ENCODE measurements around the gene MORN4.
"Not testable (repeated sequence)": the region's sequence is repeated elsewhere in the genome, so short reads cannot be mapped to it uniquely, and the experiment has no call there.

The MORN4 gene

GRCh38 chr10:97649405-97649750 lies 16.1 kb upstream of the MORN4 start:
- H3K36me3 Mint-ChIP-seq (ENCODE audit: low read depth) = peaks cover 62% of the 10 kb centered on the region
- H3K4me1 Mint-ChIP-seq (ENCODE audit: low read depth) = peaks cover 23% of the 10 kb centered on the region
- not testable (repeated sequence) for DNase-seq, H3K27me3 Mint-ChIP-seq, H3K9me3 Mint-ChIP-seq, H3K4me3 Mint-ChIP-seq
- peak overlapping the region; percentile 88 for H3K27ac Mint-ChIP-seq

- Mint-ChIP-seq H3K27me3 (no peaks in the 10 kb centered on the region), H3K27ac (peak overlapping the region; percentile 88), H3K9me3 (no peaks in the 10 kb centered on the region), H3K4me1 (ENCODE audit: low read depth) (peaks cover 20% of the 10 kb centered on the region), H3K36me3 (ENCODE audit: low read depth) (peaks cover 63% of the 10 kb centered on the region), H3K4me3 (peak overlapping the region; percentile 21)
- no peak for DNase-seq
Observed at GRCh38 chr10:97648562-97649404, 15.5 kb upstream of the MORN4 start.

- Mint-ChIP-seq H3K36me3 (ENCODE audit: low read depth) (peaks cover 60% of the 10 kb centered on the region), H3K4me3 (no peak overlapping the region), H3K4me1 (ENCODE audit: low read depth) (peaks cover 28% of the 10 kb centered on the region), H3K27ac (no peak overlapping the region), H3K27me3 (no peaks in the 10 kb centered on the region), H3K9me3 (no peaks in the 10 kb centered on the region)
- no peak for DNase-seq
Observed at GRCh38 chr10:97647556-97647955, 14.3 kb upstream of the MORN4 start.

GRCh38 chr10:97644936-97645335 lies 11.6 kb upstream of the MORN4 start:
- no peaks in the 10 kb centered on the region for H3K27me3 Mint-ChIP-seq
- DNase-seq = no peak
- peaks cover 48% of the 10 kb centered on the region for H3K36me3 Mint-ChIP-seq (ENCODE audit: low read depth)
- no peak overlapping the region for H3K27ac Mint-ChIP-seq
- H3K4me3 Mint-ChIP-seq = no peak overlapping the region
- no peaks in the 10 kb centered on the region for H3K9me3 Mint-ChIP-seq
- peaks cover 42% of the 10 kb centered on the region for H3K4me1 Mint-ChIP-seq (ENCODE audit: low read depth)

GRCh38 chr10:97643441-97643985 lies 10.2 kb upstream of the MORN4 start:
- H3K36me3 Mint-ChIP-seq (ENCODE audit: low read depth) = peaks cover 48% of the 10 kb centered on the region
- H3K27ac Mint-ChIP-seq = no peak overlapping the region
- no peak for DNase-seq
- no peaks in the 10 kb centered on the region for H3K27me3 Mint-ChIP-seq
- H3K9me3 Mint-ChIP-seq = no peaks in the 10 kb centered on the region
- no peak overlapping the region for H3K4me3 Mint-ChIP-seq
- peaks cover 31% of the 10 kb centered on the region for H3K4me1 Mint-ChIP-seq (ENCODE audit: low read depth)

GRCh38 chr10:97642471-97643159 lies 9.3 kb upstream of the MORN4 start:
- H3K4me1 Mint-ChIP-seq (ENCODE audit: low read depth) = peaks cover 26% of the 10 kb centered on the region
- H3K4me3 Mint-ChIP-seq = peak overlapping the region; percentile 95
- not testable (repeated sequence) for H3K27me3 Mint-ChIP-seq, H3K9me3 Mint-ChIP-seq, H3K27ac Mint-ChIP-seq, DNase-seq
- peaks cover 46% of the 10 kb centered on the region for H3K36me3 Mint-ChIP-seq (ENCODE audit: low read depth)

- Mint-ChIP-seq H3K36me3 (ENCODE audit: low read depth) (peaks cover 36% of the 10 kb centered on the region), H3K27me3 (no peaks in the 10 kb centered on the region), H3K9me3 (no peaks in the 10 kb centered on the region), H3K4me3 (peak overlapping the region; percentile 95), H3K27ac (peak overlapping the region; percentile 91), H3K4me1 (ENCODE audit: low read depth) (peaks cover 22% of the 10 kb centered on the region)
- peak; percentile 42 for DNase-seq
Observed at GRCh38 chr10:97640868-97641811, 7.8 kb upstream of the MORN4 start.

- H3K27ac Mint-ChIP-seq = peak within 1 kb of the TSS; percentile 91
- peak within 1 kb of the TSS; percentile 95 for H3K4me3 Mint-ChIP-seq
- DNase-seq = peak; percentile 98
- H3K9me3 Mint-ChIP-seq = no peaks in the 10 kb centered on the region
- no peaks in the 10 kb centered on the region for H3K27me3 Mint-ChIP-seq
- H3K4me1 Mint-ChIP-seq (ENCODE audit: low read depth) = peaks cover 22% of the 10 kb centered on the region
- peaks cover 30% of the 10 kb centered on the region for H3K36me3 Mint-ChIP-seq (ENCODE audit: low read depth)
Observed at GRCh38 chr10:97640174-97640867, 7.0 kb upstream of the MORN4 start, which contains the start of gene PI4K2A. TSS of gene PI4K2A (plus strand) at chr10:97640671. CDS start at chr10:97640743, 72 bp downstream.

- H3K4me1 Mint-ChIP-seq (ENCODE audit: low read depth) = peaks cover 22% of the 10 kb centered on the region
- not testable (repeated sequence) for H3K9me3 Mint-ChIP-seq, H3K4me3 Mint-ChIP-seq, DNase-seq, H3K27ac Mint-ChIP-seq, H3K27me3 Mint-ChIP-seq
- peaks cover 18% of the 10 kb centered on the region for H3K36me3 Mint-ChIP-seq (ENCODE audit: low read depth)
Observed at GRCh38 chr10:97639090-97639489, 5.8 kb upstream of the MORN4 start.

- H3K4me3 Mint-ChIP-seq = no peak overlapping the region
- H3K27ac Mint-ChIP-seq = no peak overlapping the region
- DNase-seq = no peak
- H3K4me1 Mint-ChIP-seq (ENCODE audit: low read depth) = peaks cover 19% of the 10 kb centered on the region
- no peaks in the 10 kb centered on the region for H3K9me3 Mint-ChIP-seq
- H3K27me3 Mint-ChIP-seq = no peaks in the 10 kb centered on the region
- H3K36me3 Mint-ChIP-seq (ENCODE audit: low read depth) = peaks cover 9% of the 10 kb centered on the region
Observed at GRCh38 chr10:97635577-97635976, 2.3 kb upstream of the MORN4 start.

GRCh38 chr10:97633921-97634320 lies 621 bp upstream of the MORN4 start:
- Mint-ChIP-seq H3K27ac (peak overlapping the region; percentile 94), H3K27me3 (no peaks in the 10 kb centered on the region), H3K4me1 (ENCODE audit: low read depth) (peaks cover 16% of the 10 kb centered on the region), H3K4me3 (peak overlapping the region; percentile 99), H3K36me3 (ENCODE audit: low read depth) (peaks cover 9% of the 10 kb centered on the region), H3K9me3 (no peaks in the 10 kb centered on the region)
- DNase-seq = no peak

GRCh38 chr10:97631098-97631497 lies 2.2 kb downstream of the MORN4 start:
- Mint-ChIP-seq H3K4me1 (ENCODE audit: low read depth) (peaks cover 16% of the 10 kb centered on the region), H3K36me3 (ENCODE audit: low read depth) (peaks cover 9% of the 10 kb centered on the region), H3K9me3 (no peaks in the 10 kb centered on the region), H3K27ac (no peak overlapping the region), H3K27me3 (no peaks in the 10 kb centered on the region), H3K4me3 (no peak overlapping the region)
- DNase-seq = no peak

- no peak for DNase-seq
- Mint-ChIP-seq H3K27ac (no peak overlapping the region), H3K27me3 (no peaks in the 10 kb centered on the region), H3K9me3 (no peaks in the 10 kb centered on the region), H3K36me3 (ENCODE audit: low read depth) (peaks cover 9% of the 10 kb centered on the region), H3K4me3 (no peak overlapping the region), H3K4me1 (ENCODE audit: low read depth) (peaks cover 16% of the 10 kb centered on the region)
Observed at GRCh38 chr10:97629289-97629688, 4.0 kb downstream of the MORN4 start.

All from activated T-cell treated with anti-CD3 and anti-CD28 coated beads, Interleukin-2, amount 50 U/mL, for 24 hours (primary cell).